MM.1S (cell line): Measurements from ENCODE around the gene PCNX3.

ENCODE experiments used
- CTCF ChIP-seq: fragments of 300-600 bp; sonication (generic); IDR thresholded peaks from 2 replicates; pipeline ENCODE4 v1.5.1; 2016; ENCODE audit warnings: antibody characterized with exemption, low read length, mixed read lengths
- EZH2 ChIP-seq: fragments of 300-600 bp; sonication (generic); optimal IDR thresholded peaks from 2 replicates; pipeline ENCODE3; 2017; ENCODE audit warnings: low read depth, mild to moderate bottlenecking, antibody characterized with exemption, low read length, mixed read lengths
- EZH2phosphoT487 ChIP-seq: fragments of 300-600 bp; sonication (generic); IDR thresholded peaks from 2 replicates; pipeline ENCODE4 v1.6.1; 2018; ENCODE audit warnings: antibody characterized with exemption, low read length

DNA sequence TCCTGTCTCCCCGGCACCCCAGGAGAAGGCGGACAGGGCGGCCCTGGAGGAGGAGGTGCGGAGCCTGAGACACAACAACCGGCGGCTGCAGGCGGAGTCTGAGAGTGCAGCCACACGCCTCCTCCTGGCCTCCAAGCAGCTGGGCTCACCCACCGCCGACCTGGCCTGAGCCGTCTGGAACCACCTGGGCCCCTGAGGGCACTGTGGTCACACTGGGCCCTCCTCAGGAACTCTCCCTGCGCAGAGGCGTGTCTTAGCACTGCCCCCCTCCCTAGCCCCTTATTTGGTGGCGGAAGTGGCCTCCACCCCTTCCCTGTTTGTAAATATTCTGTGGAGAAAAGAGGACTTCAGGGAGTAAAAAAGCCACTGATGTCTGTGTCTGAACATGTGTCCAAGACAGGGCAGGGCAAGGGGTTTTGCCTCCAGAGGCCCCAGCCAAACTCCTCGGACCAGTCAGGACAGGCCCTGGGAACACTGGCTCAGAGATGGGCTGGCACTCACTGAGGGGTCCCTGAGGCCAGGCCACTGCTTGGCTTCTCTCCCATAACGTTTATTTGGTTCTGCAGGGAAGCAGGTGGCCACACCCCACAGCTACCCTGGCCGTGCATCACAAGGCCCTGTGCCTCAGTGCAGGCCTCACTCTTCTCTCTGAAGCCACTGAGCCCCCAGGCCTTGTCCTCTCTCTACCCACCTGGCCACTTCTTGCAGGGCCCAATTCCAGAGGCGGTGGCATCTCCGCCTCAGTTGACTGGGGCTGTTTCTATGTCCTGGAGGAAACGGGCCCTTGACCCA is 35.2 kb downstream of the PCNX3 start:
- TF ChIP-seq CTCF (no peak), EZH2 (no peak), EZH2phosphoT487 (no peak)
